Measurements from ENCODE around the gene DCAF8. TPM values are rescaled to one million over a fixed set of nuclear protein-coding genes. Genes with fewer than 3 reads are reported as not detected.

DCAF8 gene
- total and polyA plus RNA-seq, 2 donors (not counting 1 experiment from before 2014, with no cell fraction given) = 194 to 266 TPM

DNA sequence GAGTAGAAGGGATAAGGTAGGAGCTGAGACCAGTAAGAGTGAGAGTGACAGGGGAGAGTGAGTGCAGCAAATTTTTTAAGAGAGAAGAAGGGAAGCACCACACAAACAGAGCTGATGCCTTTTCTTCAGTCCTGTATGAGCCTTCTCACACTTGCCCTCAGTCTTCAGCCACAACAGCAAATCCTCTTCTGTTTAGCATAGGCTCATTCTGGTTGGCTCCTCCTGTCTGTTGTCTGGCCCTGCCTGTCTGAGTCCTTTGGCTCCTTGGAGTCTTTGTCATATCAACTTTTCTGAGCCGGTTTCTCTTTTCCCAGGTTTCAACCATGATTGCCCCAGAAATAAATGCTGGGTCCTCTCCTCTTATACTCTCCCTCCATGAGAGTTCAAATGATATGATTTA lies 84.7 kb downstream of the DCAF8 start:
- Histone ChIP-seq H3K9me3 (ENCODE audit: control extremely low read depth in 1 of 3, control insufficient read depth in 2 of 3, insufficient read depth in 1 of 3, low read length in 2 of 3) (no peaks in the 10 kb centered on the region), H3K4me2 (replicated peaks; ENCODE audit: low read depth, low read length, poor library complexity, severe bottlenecking) (no peak overlapping the region), H3K9ac (ENCODE audit: low read length) (no peak overlapping the region), H3K4me1 (ENCODE audit: control insufficient read depth in 2 of 2, insufficient read depth in 2 of 2, low read length in 2 of 2) (no peaks in the 10 kb centered on the region), H3K4me3 (ENCODE audit: control extremely low read depth in 1 of 5, extremely low read depth in 1 of 5, insufficient read depth in 1 of 5, low read depth in 2 of 5, low read length in 4 of 5) (no peak overlapping the region), H3K27ac (ENCODE audit: low read length in 2 of 2) (no peak overlapping the region), H3K36me3 (replicated peaks in 1 of 2; ENCODE audit: control extremely low read depth in 1 of 2, control insufficient read depth in 1 of 2, extremely low read depth in 1 of 2, insufficient read depth in 2 of 2, low read length in 1 of 2) (no peaks in the 10 kb centered on the region), H2AFZ (ENCODE audit: insufficient read depth, low read depth, low read length, poor library complexity, severe bottlenecking) (no peak overlapping the region), H3K27me3 (replicated peaks in 1 of 4; ENCODE audit: control extremely low read depth in 1 of 4, control insufficient read depth in 3 of 4, insufficient read depth in 4 of 4, low read length in 3 of 4) (peaks cover 0 to 3% (median 0%) of the 10 kb centered on the region in 4 experiments), H3K79me2 (ENCODE audit: control insufficient read depth, insufficient read depth, low read length) (no peaks in the 10 kb centered on the region), H4K20me1 (ENCODE audit: control insufficient read depth, insufficient read depth, low read length, poor library complexity, severe bottlenecking) (no peaks in the 10 kb centered on the region)
- no peak for ATAC-seq (ENCODE audit: low read depth)
- CTCF ChIA-PET = no interaction called here
- Mint-ChIP-seq H3K4me1 (no peaks in the 10 kb centered on the region), H3K27me3 (peaks cover 31% of the 10 kb centered on the region), H3K9me3 (ENCODE audit: insufficient read depth) (no peaks in the 10 kb centered on the region), H3K4me3 (no peak overlapping the region), H3K27ac (no peak overlapping the region)
- POLR2A ChIA-PET = no interaction called here
- DNase-seq = no peak
- WGBS (ENCODE audit: insufficient coverage) = no CpG with 5 or more reads among the region's 1 CpG
- intact Hi-C loops (cut with micrococcal nuclease) = no loop called here
- TF ChIP-seq, protein P1, sequence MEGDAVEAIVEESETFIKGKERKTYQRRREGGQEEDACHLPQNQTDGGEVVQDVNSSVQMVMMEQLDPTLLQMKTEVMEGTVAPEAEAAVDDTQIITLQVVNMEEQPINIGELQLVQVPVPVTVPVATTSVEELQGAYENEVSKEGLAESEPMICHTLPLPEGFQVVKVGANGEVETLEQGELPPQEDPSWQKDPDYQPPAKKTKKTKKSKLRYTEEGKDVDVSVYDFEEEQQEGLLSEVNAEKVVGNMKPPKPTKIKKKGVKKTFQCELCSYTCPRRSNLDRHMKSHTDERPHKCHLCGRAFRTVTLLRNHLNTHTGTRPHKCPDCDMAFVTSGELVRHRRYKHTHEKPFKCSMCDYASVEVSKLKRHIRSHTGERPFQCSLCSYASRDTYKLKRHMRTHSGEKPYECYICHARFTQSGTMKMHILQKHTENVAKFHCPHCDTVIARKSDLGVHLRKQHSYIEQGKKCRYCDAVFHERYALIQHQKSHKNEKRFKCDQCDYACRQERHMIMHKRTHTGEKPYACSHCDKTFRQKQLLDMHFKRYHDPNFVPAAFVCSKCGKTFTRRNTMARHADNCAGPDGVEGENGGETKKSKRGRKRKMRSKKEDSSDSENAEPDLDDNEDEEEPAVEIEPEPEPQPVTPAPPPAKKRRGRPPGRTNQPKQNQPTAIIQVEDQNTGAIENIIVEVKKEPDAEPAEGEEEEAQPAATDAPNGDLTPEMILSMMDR (IDR thresholded peaks at IDR 0.05) = no peak
- no peak for TF ChIP-seq EZH2 (IDR thresholded peaks at IDR 0.05; ENCODE audit: borderline replicate concordance, insufficient read depth, low read depth, low read length, poor library complexity, severe bottlenecking)

- H3K9me3 ChIP-seq (ENCODE audit: control extremely low read depth in 1 of 3, control insufficient read depth in 2 of 3, insufficient read depth in 1 of 3, low read length in 2 of 3) = no peaks in the 10 kb centered on the region
- no peaks in the 10 kb centered on the region for H3K9me3 Mint-ChIP-seq (ENCODE audit: insufficient read depth)
- TF ChIP-seq, protein P1 (IDR thresholded peaks at IDR 0.05) = no peak
- no peak for TF ChIP-seq EZH2 (IDR thresholded peaks at IDR 0.05; ENCODE audit: borderline replicate concordance, insufficient read depth, low read depth, low read length, poor library complexity, severe bottlenecking)
- H3K4me3 ChIP-seq (ENCODE audit: control extremely low read depth in 1 of 5, extremely low read depth in 1 of 5, insufficient read depth in 1 of 5, low read depth in 2 of 5, low read length in 4 of 5) = no peak overlapping the region
- H3K27ac Mint-ChIP-seq = no peak overlapping the region
- no peaks in the 10 kb centered on the region for H3K36me3 ChIP-seq (replicated peaks in 1 of 2; ENCODE audit: control extremely low read depth in 1 of 2, control insufficient read depth in 1 of 2, extremely low read depth in 1 of 2, insufficient read depth in 2 of 2, low read length in 1 of 2)
- H3K79me2 ChIP-seq (ENCODE audit: control insufficient read depth, insufficient read depth, low read length) = no peaks in the 10 kb centered on the region
- peaks cover 31% of the 10 kb centered on the region for H3K27me3 Mint-ChIP-seq
- no peaks in the 10 kb centered on the region for H3K4me1 ChIP-seq (ENCODE audit: control insufficient read depth in 2 of 2, insufficient read depth in 2 of 2, low read length in 2 of 2)
- H3K4me3 Mint-ChIP-seq = no peak overlapping the region
- DNase-seq (no peak), ATAC-seq (ENCODE audit: low read depth) (no peak)
- 100% methylated on average over 2 of the region's 2 CpGs for WGBS (ENCODE audit: insufficient coverage)
- H3K27ac ChIP-seq (ENCODE audit: low read length in 2 of 2) = no peak overlapping the region
- H3K4me1 Mint-ChIP-seq = no peaks in the 10 kb centered on the region
- no peaks in the 10 kb centered on the region for H4K20me1 ChIP-seq (ENCODE audit: control insufficient read depth, insufficient read depth, low read length, poor library complexity, severe bottlenecking)
- POLR2A ChIA-PET = no interaction called here
- peaks cover 0 to 3% (median 0%) of the 10 kb centered on the region in 4 experiments for H3K27me3 ChIP-seq (replicated peaks in 1 of 4; ENCODE audit: control extremely low read depth in 1 of 4, control insufficient read depth in 3 of 4, insufficient read depth in 4 of 4, low read length in 3 of 4)
- H2AFZ ChIP-seq (ENCODE audit: insufficient read depth, low read depth, low read length, poor library complexity, severe bottlenecking) = no peak overlapping the region
- H3K4me2 ChIP-seq (replicated peaks; ENCODE audit: low read depth, low read length, poor library complexity, severe bottlenecking) = no peak overlapping the region
- CTCF ChIA-PET = interaction anchor here (0.5 kb wide), 1 partner anchor 230 kb away, joined by 3 read pairs; no protein-coding TSS in a partner anchor
- intact Hi-C loops (cut with micrococcal nuclease) = no loop called here
- no peak overlapping the region for H3K9ac ChIP-seq (ENCODE audit: low read length)
These were observed 85.1 kb downstream of the DCAF8 start for GRCh38 chr1:160177231-160177630.
